Loucy (cell line): ENCODE results near the gene CHD6.

Experiments
- H2AFZ ChIP-seq: fragments of 200-600 bp; sonication (generic); 2 replicates; pipeline ENCODE4 v1.6.0; 2016; ENCODE audit warnings: antibody characterized with exemption, mild to moderate bottlenecking, low read length, moderate library complexity
- H3F3A ChIP-seq: fragments of 200-600 bp; 2 replicates; pipeline ENCODE4 v1.6.0; 2016; ENCODE audit warnings: antibody characterized with exemption, low read depth, mild to moderate bottlenecking
- H3K27me3 ChIP-seq: fragments of 200-600 bp; sonication (generic); 2 replicates; pipeline ENCODE4 v1.6.1; 2014; ENCODE audit warnings: low read length, mild to moderate bottlenecking; ENCODE audit not compliant: insufficient read depth, poor library complexity, severe bottlenecking
- H3K36me3 ChIP-seq: fragments of 200-600 bp; sonication (generic); 2 replicates; pipeline ENCODE4 v1.6.1; 2016; ENCODE audit warnings: low read length; ENCODE audit not compliant: insufficient read depth
- H3K4me1 ChIP-seq: fragments of 200-600 bp; sonication (generic); 2 replicates; pipeline ENCODE4 v1.5.1; 2014; ENCODE audit warnings: low read length, mild to moderate bottlenecking; ENCODE audit not compliant: insufficient read depth, poor library complexity, severe bottlenecking
- H3K4me2 ChIP-seq: fragments of 200-600 bp; sonication (generic); 2 replicates; pipeline ENCODE4 v1.6.0; 2014; ENCODE audit warnings: antibody characterized with exemption, low read length, low read depth, mild to moderate bottlenecking; ENCODE audit not compliant: poor library complexity, severe bottlenecking
- H3K4me3 ChIP-seq: fragments of 200-600 bp; sonication (generic); 2 replicates; pipeline ENCODE4 v1.5.1; 2014; ENCODE audit warnings: low read length, mild to moderate bottlenecking, mixed read lengths; ENCODE audit not compliant: poor library complexity, severe bottlenecking
- H3K79me2 ChIP-seq: fragments of 200-600 bp; sonication (generic); 2 replicates; pipeline ENCODE4 v1.6.1; 2014; ENCODE audit warnings: low read length; ENCODE audit not compliant: insufficient read depth
- H3K9ac ChIP-seq: fragments of 200-600 bp; sonication (generic); 2 replicates; pipeline ENCODE4 v1.6.0; 2014; ENCODE audit warnings: mild to moderate bottlenecking, low read depth, low read length, moderate library complexity; ENCODE audit not compliant: poor library complexity, severe bottlenecking
- H3K9me2 ChIP-seq: fragments of 200-600 bp; sonication (generic); replicated peaks from 2 replicates; pipeline ENCODE4 v1.6.1; 2016; ENCODE audit warnings: low read depth, low read length, mixed read lengths
- H3K9me3 ChIP-seq: fragments of 200-600 bp; sonication (generic); 2 replicates; pipeline ENCODE4 v1.6.1; 2014; ENCODE audit warnings: mild to moderate bottlenecking, antibody characterized with exemption, low read length, low read depth; ENCODE audit not compliant: insufficient read depth
- H4K20me1 ChIP-seq: fragments of 200-600 bp; sonication (generic); 2 replicates; pipeline ENCODE4 v1.6.0; 2014; ENCODE audit warnings: antibody characterized with exemption, low read length, mild to moderate bottlenecking; ENCODE audit not compliant: insufficient read depth, poor library complexity, severe bottlenecking
- EZH2phosphoT487 ChIP-seq: fragments of 200-600 bp; IDR thresholded peaks from 2 replicates; pipeline ENCODE4 v1.6.1; 2018; ENCODE audit warnings: antibody characterized with exemption, mild to moderate bottlenecking, moderate library complexity, borderline replicate concordance
- TF ChIP-seq, protein P1 (sequence below): fragments of 200-600 bp; sonication (generic); conservative IDR thresholded peaks from 2 replicates; pipeline ENCODE4 v1.5.1; 2014; ENCODE audit warnings: mild to moderate bottlenecking, antibody characterized with exemption, low read length

The CHD6 gene

DNA sequence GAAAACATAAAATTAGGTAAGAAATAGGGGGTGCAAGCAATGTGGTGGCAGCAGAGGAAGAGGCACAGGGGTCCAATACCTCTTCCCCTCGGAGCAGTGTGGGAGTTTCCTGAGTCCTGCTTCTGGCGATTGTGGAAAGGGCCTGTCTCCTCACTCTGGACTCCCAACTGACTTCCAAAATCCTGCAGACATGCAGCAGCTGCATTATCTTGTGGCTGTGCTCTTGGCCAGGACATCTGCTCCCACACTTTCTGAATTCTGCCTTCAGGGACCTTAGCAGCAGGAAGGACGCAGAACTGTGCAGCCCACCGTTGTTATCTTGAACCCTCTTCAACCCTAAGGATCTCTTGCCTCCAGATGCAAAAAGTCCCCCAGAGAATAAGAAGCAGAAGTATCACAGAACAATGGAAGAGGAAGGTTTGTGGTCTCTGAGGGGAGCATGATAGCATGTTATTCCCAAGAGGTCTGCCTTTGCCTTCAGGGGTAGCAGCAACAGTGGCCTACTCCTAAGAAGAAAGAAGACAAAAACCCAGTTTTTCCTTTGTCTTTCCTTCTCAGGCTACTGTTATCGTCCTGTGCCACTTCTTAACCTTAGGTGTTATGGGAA, 149.1 kb downstream of the CHD6 start:
- Histone ChIP-seq H3F3A (no peaks in the 10 kb centered on the region), H3K27me3 (no peaks in the 10 kb centered on the region), H3K4me3 (no peak overlapping the region), H3K9ac (no peak overlapping the region), H3K9me2 (no peaks in the 10 kb centered on the region), H3K4me1 (no peaks in the 10 kb centered on the region), H2AFZ (no peak overlapping the region), H4K20me1 (no peaks in the 10 kb centered on the region), H3K36me3 (peaks cover 51% of the 10 kb centered on the region; the same call in 1 of the 2 replicates), H3K4me2 (no peak overlapping the region), H3K79me2 (no peaks in the 10 kb centered on the region), H3K9me3 (no peaks in the 10 kb centered on the region)
- TF ChIP-seq EZH2phosphoT487, result no peak
- TF ChIP-seq, protein P1, sequence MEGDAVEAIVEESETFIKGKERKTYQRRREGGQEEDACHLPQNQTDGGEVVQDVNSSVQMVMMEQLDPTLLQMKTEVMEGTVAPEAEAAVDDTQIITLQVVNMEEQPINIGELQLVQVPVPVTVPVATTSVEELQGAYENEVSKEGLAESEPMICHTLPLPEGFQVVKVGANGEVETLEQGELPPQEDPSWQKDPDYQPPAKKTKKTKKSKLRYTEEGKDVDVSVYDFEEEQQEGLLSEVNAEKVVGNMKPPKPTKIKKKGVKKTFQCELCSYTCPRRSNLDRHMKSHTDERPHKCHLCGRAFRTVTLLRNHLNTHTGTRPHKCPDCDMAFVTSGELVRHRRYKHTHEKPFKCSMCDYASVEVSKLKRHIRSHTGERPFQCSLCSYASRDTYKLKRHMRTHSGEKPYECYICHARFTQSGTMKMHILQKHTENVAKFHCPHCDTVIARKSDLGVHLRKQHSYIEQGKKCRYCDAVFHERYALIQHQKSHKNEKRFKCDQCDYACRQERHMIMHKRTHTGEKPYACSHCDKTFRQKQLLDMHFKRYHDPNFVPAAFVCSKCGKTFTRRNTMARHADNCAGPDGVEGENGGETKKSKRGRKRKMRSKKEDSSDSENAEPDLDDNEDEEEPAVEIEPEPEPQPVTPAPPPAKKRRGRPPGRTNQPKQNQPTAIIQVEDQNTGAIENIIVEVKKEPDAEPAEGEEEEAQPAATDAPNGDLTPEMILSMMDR, result no peak

DNA sequence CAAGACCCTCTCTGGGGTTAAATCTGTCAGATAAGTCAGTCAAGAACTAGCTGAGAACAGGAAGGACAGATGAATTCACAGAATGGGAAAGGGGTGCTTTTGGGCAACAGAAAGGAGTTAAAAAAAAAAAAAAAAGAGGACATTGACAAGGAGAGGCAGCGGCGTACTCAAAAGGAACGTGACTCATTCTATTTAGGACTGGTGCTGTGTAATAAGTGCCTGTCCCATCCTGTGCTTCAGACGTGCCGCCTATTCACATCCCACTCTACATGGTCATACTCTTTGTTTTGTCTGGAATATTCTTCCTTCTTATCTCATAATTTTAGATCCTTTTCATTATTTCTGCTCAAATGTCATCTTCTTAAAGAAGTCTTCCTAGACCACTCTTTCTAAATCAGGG, 150.5 kb downstream of the CHD6 start:
- TF ChIP-seq, protein P1, result no peak
- no peak for TF ChIP-seq EZH2phosphoT487
- Histone ChIP-seq H3K4me1 (no peaks in the 10 kb centered on the region), H3K36me3 (peaks cover 45% of the 10 kb centered on the region; the same call in 1 of the 2 replicates)

DNA sequence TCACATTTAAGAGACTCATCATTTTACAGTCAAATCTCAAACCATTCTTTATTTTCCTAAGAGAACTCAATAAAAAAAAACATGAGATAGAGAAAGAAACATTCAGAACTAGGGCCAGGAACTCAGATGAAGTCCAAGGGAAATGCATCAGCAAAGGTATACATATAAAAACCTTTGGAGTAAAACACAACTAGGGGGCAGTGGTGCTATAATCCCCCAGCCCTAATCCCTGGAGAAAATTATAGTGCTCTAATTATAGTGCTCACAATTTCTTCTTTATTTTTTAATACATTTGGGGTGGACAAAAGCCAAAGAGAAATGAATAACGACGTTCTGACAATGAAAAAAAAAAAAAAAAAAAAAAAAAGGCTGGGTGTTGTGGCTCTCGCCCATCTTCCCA, 151.0 kb downstream of the CHD6 start:
- TF ChIP-seq, protein P1, result peak; percentile 41
- TF ChIP-seq EZH2phosphoT487, result no peak
- Histone ChIP-seq H3K9me3 (no peaks in the 10 kb centered on the region), H3K9me2 (no peaks in the 10 kb centered on the region), H3K4me3 (no peak overlapping the region), H3K4me1 (no peaks in the 10 kb centered on the region), H3K36me3 (peaks cover 40% of the 10 kb centered on the region; the same call in 1 of the 2 replicates), H3K4me2 (no peak overlapping the region), H2AFZ (no peak overlapping the region), H3F3A (no peaks in the 10 kb centered on the region), H3K79me2 (no peaks in the 10 kb centered on the region), H3K27me3 (no peaks in the 10 kb centered on the region), H3K9ac (no peak overlapping the region), H4K20me1 (no peaks in the 10 kb centered on the region)

More for the DNA sequence above, 150.5 kb downstream of the CHD6 start:
- Histone ChIP-seq H3K79me2 (no peaks in the 10 kb centered on the region), H2AFZ (no peak overlapping the region), H4K20me1 (no peaks in the 10 kb centered on the region), H3K9me2 (no peaks in the 10 kb centered on the region), H3F3A (no peaks in the 10 kb centered on the region), H3K9ac (no peak overlapping the region), H3K4me2 (no peak overlapping the region), H3K27me3 (no peaks in the 10 kb centered on the region), H3K4me3 (no peak overlapping the region), H3K9me3 (no peaks in the 10 kb centered on the region)
